ENCODE data around the gene MORN3.
"Not testable (repeated sequence)": the region's sequence is repeated elsewhere in the genome, so short reads cannot be mapped to it uniquely, and the experiment has no call there.

Gene MORN3

DNA sequence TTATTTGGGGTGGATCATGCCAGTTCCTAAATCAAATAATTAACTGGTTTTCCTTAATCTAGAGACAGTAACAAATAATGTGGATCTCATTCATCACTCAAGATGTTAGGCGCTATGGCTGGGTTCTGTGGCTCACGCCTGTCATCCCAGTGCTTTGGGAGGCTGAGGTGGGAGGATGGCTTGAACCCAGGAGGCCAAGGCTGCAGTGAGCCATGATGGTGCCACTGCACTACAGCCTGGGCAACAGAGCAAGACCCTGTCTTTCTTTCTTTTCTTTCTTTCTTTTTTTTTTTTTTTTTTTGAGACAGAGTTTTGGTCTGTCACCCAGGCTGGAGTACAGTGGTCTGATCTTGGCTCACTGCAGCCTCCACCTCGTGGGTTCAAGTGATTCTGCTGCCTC is 23.3 kb upstream of the MORN3 start:
- DNase-seq: not testable (repeated sequence)

GRCh38 chr12:121689430-121689829 is 20.0 kb upstream of the MORN3 start:
- DNase-seq: no peak

DNA sequence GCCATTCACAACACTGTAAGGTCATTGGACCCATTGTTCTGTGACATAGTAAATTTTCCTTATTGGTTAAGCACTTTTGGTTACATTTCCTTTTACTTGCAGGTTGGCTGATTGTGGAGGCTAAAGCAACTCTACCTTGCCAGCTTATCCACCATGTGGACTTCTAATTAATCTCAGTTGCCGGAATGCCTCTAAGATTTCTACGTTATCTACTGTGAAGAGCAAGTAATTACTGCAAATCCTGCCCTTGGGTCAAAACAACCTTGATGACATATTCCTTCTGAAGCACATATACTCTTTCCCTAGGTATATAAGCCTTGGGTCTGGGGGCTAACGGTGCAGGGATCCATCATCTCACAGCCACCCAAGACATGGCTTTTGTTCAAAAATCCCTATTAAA is 19.5 kb upstream of the MORN3 start:
- DNase-seq: no peak

- peak in 1 of 51 donors; percentile 6 for DNase-seq
These were observed 10.3 kb upstream of the MORN3 start for GRCh38 chr12:121679661-121680197.

- no peak for DNase-seq
These were observed 9.4 kb upstream of the MORN3 start for GRCh38 chr12:121678716-121679300.

- no peak for DNase-seq
These were observed 8.9 kb upstream of the MORN3 start for GRCh38 chr12:121678305-121678704.

DNA sequence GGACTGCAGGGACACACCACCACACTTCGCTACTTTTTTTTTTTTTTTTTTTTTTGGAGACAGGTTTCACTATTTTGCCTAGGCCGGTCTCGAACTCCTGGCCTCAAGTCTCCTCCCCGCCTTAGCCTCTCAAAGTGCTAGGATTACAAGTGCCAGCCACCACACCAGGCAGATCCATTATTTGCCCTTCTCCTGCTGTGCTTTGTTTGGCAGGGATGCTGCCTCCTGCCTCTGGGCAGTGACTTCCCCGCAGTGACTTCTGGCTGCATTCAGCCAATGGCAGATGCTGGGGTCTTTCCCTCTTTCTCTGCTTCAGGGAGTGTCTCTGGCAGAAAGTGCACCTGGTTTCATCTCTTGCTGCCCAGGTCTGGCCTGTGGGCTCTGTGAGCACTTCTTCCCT is 6.7 kb upstream of the MORN3 start:
- DNase-seq: no peak

GRCh38 chr12:121673013-121673511 is 3.6 kb upstream of the MORN3 start:
- peak in 3 of 51 donors; percentile 8 to 9 (median 9) for DNase-seq

GRCh38 chr12:121668750-121669520 is 519 bp downstream of the MORN3 start:
- DNase-seq: peak in 5 of 51 donors; percentile 6 to 22 (median 7)

DNA sequence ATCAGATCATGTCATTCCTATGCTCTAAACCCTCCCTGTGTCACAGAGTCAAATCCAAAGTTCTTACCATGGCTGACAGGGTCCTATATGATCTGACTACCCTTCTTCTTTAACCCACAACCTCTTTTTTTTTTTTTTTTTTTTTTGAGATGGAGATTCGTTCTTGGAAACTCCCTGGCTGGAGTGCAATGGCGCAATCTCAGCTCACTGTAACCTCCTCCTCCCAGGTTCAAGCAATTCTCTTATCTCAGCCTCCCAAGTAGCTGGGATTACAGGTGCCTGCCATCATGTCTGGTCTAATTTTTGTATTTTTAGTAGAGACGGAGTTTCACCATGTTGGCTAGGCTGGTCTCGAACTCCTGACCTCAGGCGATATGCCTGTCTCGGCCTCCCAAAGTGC is 2.6 kb downstream of the MORN3 start:
- not testable (repeated sequence) for DNase-seq

- DNase-seq: no peak
These were observed 5.9 kb downstream of the MORN3 start for GRCh38 chr12:121663610-121663929.

DNA sequence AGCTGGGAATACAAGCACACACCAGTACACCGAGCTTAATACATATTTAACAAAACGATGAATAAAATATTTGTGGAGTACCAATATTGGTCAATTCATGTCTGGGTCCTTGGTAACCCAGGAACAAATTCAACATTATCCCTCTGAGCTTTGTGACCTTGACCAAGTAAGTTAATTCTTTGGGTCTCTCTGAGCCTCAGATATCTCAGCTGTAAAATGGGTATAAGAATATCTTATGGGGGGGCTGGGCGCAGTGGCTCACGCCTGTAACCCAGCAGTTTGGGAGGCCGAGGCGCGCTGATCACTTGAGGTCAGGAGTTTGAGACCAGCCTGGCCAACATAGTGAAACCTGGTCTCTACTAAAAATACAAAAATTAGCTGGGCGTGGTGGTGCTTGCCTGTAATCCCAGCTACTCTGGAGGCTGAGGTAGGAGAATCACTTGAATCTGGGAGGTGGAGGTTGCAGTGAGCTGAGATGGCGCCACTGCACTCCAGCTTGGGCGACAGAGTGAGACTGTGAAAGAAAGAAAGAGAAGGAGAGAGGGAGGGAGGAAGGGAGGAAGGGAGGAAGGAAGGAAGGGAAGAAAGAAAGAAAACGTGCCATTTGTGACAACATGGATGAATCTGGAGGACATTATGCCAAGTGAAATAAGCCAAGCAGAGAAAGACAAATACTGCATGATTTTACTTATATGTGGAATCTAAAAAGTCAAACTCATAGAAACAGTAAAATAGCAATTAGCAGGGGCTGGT is 7.9 kb downstream of the MORN3 start:
- not testable (repeated sequence) for DNase-seq

DNA sequence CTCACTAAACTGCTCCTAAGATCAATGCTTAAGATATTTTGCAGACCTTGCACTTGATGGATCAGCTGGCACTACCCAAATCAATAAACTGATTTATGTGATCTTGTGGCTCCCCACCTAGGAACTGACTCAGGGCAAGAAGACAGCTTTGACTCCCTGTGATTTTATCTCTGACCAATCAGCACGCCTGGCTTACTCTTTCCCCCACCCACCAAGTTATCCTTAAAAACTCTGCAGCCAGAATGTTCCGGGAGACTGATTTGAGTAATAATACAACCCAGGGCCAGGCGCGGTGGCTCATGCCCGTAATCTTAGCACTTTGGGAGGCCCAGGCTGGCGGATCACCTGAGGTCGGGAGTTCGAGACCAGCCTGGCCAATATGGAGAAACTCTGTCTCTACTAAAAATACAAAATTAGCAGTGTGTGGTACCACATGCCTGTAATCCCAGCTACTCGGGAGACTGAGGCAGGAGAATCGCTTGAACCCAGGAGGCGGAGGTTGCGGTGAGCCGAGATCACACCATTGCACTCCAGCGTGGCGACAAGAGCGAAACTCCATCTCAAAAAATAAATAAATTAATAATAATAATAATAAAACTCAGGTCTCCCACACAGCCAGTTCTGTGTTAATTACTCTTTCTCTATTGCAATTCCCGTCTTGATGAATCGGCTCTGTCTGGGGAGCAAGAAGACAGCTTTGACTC is 12.0 kb downstream of the MORN3 start:
- DNase-seq: no peak

DNA sequence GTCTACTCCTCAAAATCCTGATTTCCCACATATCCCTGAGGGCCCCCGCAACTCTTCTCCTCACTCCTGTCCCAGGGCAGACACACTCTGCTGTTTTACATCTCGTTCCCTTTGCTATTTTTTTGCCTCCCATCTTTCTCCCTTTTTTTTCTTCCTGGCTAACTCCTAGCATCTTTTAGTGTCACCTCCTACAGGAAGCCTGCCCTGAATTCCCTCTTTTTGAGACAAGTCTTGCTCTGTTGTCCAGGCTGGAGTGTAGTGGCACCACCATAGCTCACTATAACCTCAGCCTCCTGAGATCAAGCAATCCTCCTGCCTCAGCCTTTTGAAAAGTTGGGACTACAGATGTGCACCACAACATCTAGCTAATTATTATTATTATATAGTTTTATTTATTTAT is 13.3 kb downstream of the MORN3 start:
- DNase-seq: no peak

DNA sequence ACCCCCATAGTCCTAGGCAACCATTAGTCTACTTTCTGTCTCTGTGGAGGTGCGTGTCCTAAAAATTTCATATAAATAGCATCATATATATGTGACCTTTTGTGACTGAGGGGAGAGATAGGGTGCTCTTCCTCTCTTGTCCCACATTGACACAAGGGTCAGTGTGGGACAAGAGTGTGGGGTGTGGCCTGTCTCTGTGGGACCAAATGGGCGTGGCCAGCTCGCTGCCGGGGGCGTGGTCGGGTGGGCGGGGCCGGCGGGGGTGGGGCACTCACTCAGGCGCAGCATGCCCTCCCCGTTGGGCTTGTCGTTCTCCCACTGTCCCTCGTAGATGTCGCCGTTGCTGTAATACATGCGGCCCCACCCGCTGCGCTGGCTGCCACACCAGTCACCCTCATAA is 15.5 kb downstream of the MORN3 start:
- no peak for DNase-seq

DNA sequence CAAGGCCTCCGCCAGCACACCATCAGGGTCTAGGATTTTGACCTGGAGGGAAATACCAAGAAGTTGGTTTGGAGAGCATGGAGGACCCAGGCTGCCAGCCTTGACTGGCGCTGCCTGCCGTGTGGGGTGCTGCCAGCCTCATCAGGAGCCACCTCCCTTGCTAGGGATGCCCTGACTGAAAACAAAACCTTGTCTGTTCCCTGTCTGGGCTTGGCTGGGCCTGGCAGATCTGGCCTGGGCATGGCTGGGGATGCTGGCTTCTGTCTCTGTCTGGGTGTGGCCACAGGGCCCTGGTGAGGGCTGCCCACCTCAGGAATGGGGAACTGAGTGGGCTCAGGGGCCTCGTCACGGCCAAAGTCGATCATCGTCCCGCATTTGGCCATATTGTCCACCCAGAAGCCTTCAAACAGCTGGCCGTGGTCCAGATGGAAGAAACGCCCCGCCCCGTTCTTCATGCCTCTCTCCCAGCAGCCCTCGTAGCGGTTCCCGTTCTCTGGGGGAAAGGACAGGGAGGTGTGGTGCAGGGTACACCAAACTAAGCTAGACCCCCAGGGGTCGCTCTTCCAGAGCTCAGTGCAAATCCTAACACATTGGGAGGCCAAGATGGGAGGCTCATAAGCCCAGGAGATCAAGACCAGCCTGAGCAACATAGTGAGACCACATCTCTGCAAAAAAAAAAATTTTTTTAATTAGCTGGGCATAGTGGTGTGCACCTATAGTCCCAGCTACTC is 16.5 kb downstream of the MORN3 start:
- no peak for DNase-seq

DNA sequence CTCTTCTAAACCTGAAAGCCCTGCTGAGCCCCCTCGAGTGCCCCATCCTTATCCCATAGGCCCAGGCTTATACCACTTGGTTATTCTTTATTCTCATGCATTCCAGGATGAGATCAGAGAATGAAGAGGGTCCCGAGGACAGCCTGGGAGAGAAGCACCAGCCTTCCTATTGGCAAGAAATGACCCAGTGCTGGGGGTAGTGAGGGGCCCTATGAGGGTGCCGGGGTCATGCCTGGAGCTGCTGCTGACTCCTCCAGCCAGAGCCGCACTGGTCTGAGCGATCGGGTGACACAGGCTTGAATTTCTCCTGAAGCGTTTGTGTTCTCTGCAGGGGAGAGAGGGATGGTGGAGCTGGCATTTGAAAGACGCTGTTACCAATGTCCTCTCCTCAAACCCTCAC is 18.1 kb downstream of the MORN3 start:
- no peak for DNase-seq

- no peak for DNase-seq
These were observed 19.6 kb downstream of the MORN3 start for GRCh38 chr12:121649819-121650353.

- no peak for DNase-seq
These were observed 20.1 kb downstream of the MORN3 start for GRCh38 chr12:121649322-121649721.

GRCh38 chr12:121648458-121649028 is 20.9 kb downstream of the MORN3 start:
- no peak for DNase-seq

DNA sequence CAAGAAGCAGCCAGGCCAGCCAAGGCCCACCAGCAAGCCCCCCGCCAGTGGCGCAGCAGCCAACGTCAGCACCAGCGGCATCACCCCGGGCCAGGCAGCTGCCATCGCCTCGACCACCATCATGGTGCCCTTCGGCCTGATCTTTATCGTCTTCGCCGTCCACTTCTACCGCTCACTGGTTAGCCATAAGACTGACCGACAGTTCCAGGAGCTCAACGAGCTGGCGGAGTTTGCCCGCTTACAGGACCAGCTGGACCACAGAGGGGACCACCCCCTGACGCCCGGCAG is 28.2 kb downstream of the MORN3 start:
- DNase-seq: no peak

Data from hypothalamus (tissue), 51 donors.